Activated CD4-positive, alpha-beta memory T cell treated with anti-CD3 and anti-CD28 coated beads for 36 hours (primary cell): ENCODE results near the gene PLAGL2. TPM values are rescaled to one million over a fixed set of nuclear protein-coding genes. Genes with fewer than 3 reads are reported as not detected.
A peak's percentile ranks its signal among the peaks of the same experiment; 100 is the strongest.

Experiments
- CTCF ChIA-PET: fragments of 350-600 bp; sonication (Branson Sonifier 250); formaldehyde crosslinking; loops from one replicate; lab custom pipeline; 2021; ENCODE audit warnings: antibody characterized with exemption, inconsistent platforms; lab: Charles Lee
- POLR2A ChIA-PET: fragments of 350-600 bp; sonication (Branson Sonifier 250); formaldehyde crosslinking; loops from one replicate; lab custom pipeline; 2021; ENCODE audit warnings: antibody characterized with exemption; lab: Charles Lee
- DNase-seq: peaks from one replicate; pipeline ENCODE4 v3.0.0-alpha.2; 2020
- H3K27ac Mint-ChIP-seq: one replicate; pipeline ENCODE4 v1.8.0; 2021; ENCODE audit warnings: mixed read lengths
- H3K27me3 Mint-ChIP-seq: one replicate; pipeline ENCODE4 v1.8.0; 2021; ENCODE audit warnings: mixed read lengths
- H3K36me3 Mint-ChIP-seq: one replicate; pipeline ENCODE4 v1.8.0; 2021; ENCODE audit warnings: mixed read lengths
- H3K4me1 Mint-ChIP-seq: one replicate; pipeline ENCODE4 v1.8.0; 2021; ENCODE audit warnings: low read depth, mixed read lengths
- H3K4me3 Mint-ChIP-seq: one replicate; pipeline ENCODE4 v1.8.0; 2021; ENCODE audit warnings: mild to moderate bottlenecking, mixed read lengths
- H3K9me3 Mint-ChIP-seq: one replicate; pipeline ENCODE4 v1.8.0; 2021; ENCODE audit warnings: mixed read lengths
- intact Hi-C: fragments of 100-400 bp; cut with micrococcal nuclease; formaldehyde crosslinking; loops from one replicate; pipeline ENCODE4 v1.15.1; 2023
- total RNA-seq, 2 experiments: library from RNA; stranded (reverse); gene quantifications; one replicate each; pipeline ENCODE4 v1.2.3, GENCODE V29; 2021

PLAGL2 gene
- total RNA-seq, 2 experiments from 2014 or later: 93.9 to 95.6 TPM

- H3K4me1 Mint-ChIP-seq: no peaks in the 10 kb centered on the region
- peaks cover 40% of the 10 kb centered on the region for H3K36me3 Mint-ChIP-seq
- H3K9me3 Mint-ChIP-seq: no peaks in the 10 kb centered on the region
- ChIA-PET CTCF (no interaction called here), POLR2A (no interaction called here)
- H3K4me3 Mint-ChIP-seq: no peak overlapping the region
- H3K27ac Mint-ChIP-seq: no peak overlapping the region
- DNase-seq: no peak
- intact Hi-C loops: no loop called here
- no peaks in the 10 kb centered on the region for H3K27me3 Mint-ChIP-seq
These were observed 41.6 kb downstream of the PLAGL2 start for GRCh38 chr20:32165836-32166545.

- H3K9me3 Mint-ChIP-seq: no peaks in the 10 kb centered on the region
- no peak overlapping the region for H3K27ac Mint-ChIP-seq
- no peaks in the 10 kb centered on the region for H3K27me3 Mint-ChIP-seq
- intact Hi-C loops: no loop called here
- H3K4me3 Mint-ChIP-seq: no peak overlapping the region
- H3K4me1 Mint-ChIP-seq: no peaks in the 10 kb centered on the region
- ChIA-PET CTCF (no interaction called here), POLR2A (no interaction called here)
- DNase-seq: no peak
- H3K36me3 Mint-ChIP-seq: peaks cover 44% of the 10 kb centered on the region
These were observed 42.4 kb downstream of the PLAGL2 start for GRCh38 chr20:32164984-32165735.

- no peaks in the 10 kb centered on the region for H3K9me3 Mint-ChIP-seq
- H3K27ac Mint-ChIP-seq: no peak overlapping the region
- no peaks in the 10 kb centered on the region for H3K27me3 Mint-ChIP-seq
- no peak for DNase-seq
- H3K4me1 Mint-ChIP-seq: peaks cover 3% of the 10 kb centered on the region
- H3K36me3 Mint-ChIP-seq: peaks cover 47% of the 10 kb centered on the region
- intact Hi-C loops: no loop called here
- POLR2A ChIA-PET: no interaction called here
- CTCF ChIA-PET: no interaction called here
- no peak overlapping the region for H3K4me3 Mint-ChIP-seq
These were observed 43.6 kb downstream of the PLAGL2 start for GRCh38 chr20:32163951-32164350.

GRCh38 chr20:32162351-32162750 lies 45.2 kb downstream of the PLAGL2 start:
- H3K9me3 Mint-ChIP-seq: no peaks in the 10 kb centered on the region

DNA sequence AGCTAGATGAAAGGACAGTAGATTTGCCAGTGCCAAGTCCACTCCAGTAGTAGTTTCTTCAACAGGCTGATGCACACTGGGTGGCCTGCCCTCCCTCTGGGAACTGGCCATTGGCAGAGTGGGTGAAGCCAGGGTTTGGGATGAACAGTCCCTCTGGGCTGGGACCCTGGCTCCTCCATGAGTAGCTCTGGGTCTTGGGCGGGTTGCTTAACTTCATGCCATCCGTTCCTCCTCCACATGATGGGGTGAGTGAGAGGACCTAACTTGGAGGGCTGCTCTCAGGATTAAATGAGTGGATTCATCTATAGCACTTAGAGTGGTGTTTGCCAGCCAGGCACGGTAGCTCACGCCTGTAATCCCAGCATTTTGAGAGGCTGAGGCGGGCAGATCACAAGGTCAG lies 47.2 kb downstream of the PLAGL2 start:
- intact Hi-C loops: no loop called here

More at GRCh38 chr20:32162351-32162750, 45.2 kb downstream of the PLAGL2 start:
- intact Hi-C loops: no loop called here
- ChIA-PET POLR2A (no interaction called here), CTCF (no interaction called here)
- H3K27ac Mint-ChIP-seq: no peak overlapping the region
- H3K36me3 Mint-ChIP-seq: peaks cover 59% of the 10 kb centered on the region
- H3K4me3 Mint-ChIP-seq: no peak overlapping the region
- no peaks in the 10 kb centered on the region for H3K27me3 Mint-ChIP-seq
- no peak for DNase-seq
- peaks cover 7% of the 10 kb centered on the region for H3K4me1 Mint-ChIP-seq

GRCh38 chr20:32159766-32160221 lies 47.7 kb downstream of the PLAGL2 start:
- intact Hi-C loops: loop anchor here (5.0 kb wide), 1 partner anchor 43 kb away; no protein-coding TSS in a partner anchor
- DNase-seq: no peak

More for the DNA sequence above, 47.2 kb downstream of the PLAGL2 start:
- no peaks in the 10 kb centered on the region for H3K9me3 Mint-ChIP-seq
- ChIA-PET POLR2A (no interaction called here), CTCF (no interaction called here)
- no peak overlapping the region for H3K4me3 Mint-ChIP-seq
- H3K4me1 Mint-ChIP-seq: peaks cover 7% of the 10 kb centered on the region
- no peak for DNase-seq
- H3K36me3 Mint-ChIP-seq: peaks cover 51% of the 10 kb centered on the region
- H3K27ac Mint-ChIP-seq: peak overlapping the region; percentile 23
- H3K27me3 Mint-ChIP-seq: no peaks in the 10 kb centered on the region

GRCh38 chr20:32158943-32159660 lies 48.4 kb downstream of the PLAGL2 start:
- POLR2A ChIA-PET: interaction anchor here (0.7 kb wide), 1 partner anchor 31 kb away, joined by 3 read pairs; no protein-coding TSS in a partner anchor
- DNase-seq: peak; percentile 42
- peak overlapping the region; percentile 71 for H3K27ac Mint-ChIP-seq
- H3K4me3 Mint-ChIP-seq: no peak overlapping the region
- H3K4me1 Mint-ChIP-seq: peaks cover 10% of the 10 kb centered on the region
- H3K36me3 Mint-ChIP-seq: peaks cover 48% of the 10 kb centered on the region
- H3K9me3 Mint-ChIP-seq: no peaks in the 10 kb centered on the region
- intact Hi-C loops: loop anchor here (5.0 kb wide), 1 partner anchor 43 kb away; no protein-coding TSS in a partner anchor
- no peaks in the 10 kb centered on the region for H3K27me3 Mint-ChIP-seq
- CTCF ChIA-PET: no interaction called here

More at GRCh38 chr20:32159766-32160221, 47.7 kb downstream of the PLAGL2 start:
- ChIA-PET POLR2A (interaction anchor here (0.7 kb wide), 1 partner anchor 30 kb away, joined by 3 read pairs; no protein-coding TSS in a partner anchor), CTCF (no interaction called here)
- Mint-ChIP-seq H3K4me3 (no peak overlapping the region), H3K9me3 (no peaks in the 10 kb centered on the region), H3K27ac (peak overlapping the region; percentile 23), H3K36me3 (peaks cover 53% of the 10 kb centered on the region), H3K27me3 (no peaks in the 10 kb centered on the region), H3K4me1 (peaks cover 10% of the 10 kb centered on the region)

DNA sequence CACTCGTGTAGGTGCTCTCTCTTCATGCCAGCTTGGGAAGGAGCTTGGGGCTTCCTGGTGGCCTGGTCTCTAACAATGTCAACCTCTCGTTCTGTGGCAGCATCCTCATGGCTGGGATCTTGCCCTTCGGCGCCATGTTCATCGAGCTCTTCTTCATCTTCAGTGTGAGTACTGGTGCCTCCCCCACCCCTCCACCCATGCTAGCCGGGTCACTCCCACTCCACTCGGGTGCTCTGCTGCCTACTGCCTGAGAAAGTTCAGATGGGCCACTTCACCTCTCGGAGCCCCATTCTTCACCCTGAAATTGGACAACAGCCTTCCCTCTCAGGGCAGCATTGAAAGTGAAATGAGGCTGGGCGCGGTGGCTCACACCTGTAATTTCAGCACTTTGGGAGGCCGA lies 49.2 kb downstream of the PLAGL2 start:
- POLR2A ChIA-PET: no interaction called here
- H3K4me1 Mint-ChIP-seq: peaks cover 10% of the 10 kb centered on the region
- H3K27me3 Mint-ChIP-seq: no peaks in the 10 kb centered on the region
- no peak for DNase-seq
- CTCF ChIA-PET: no interaction called here
- no peak overlapping the region for H3K4me3 Mint-ChIP-seq
- intact Hi-C loops: loop anchor here (5.0 kb wide), 1 partner anchor 44 kb away; no protein-coding TSS in a partner anchor
- peaks cover 47% of the 10 kb centered on the region for H3K36me3 Mint-ChIP-seq
- no peaks in the 10 kb centered on the region for H3K9me3 Mint-ChIP-seq
- H3K27ac Mint-ChIP-seq: peak overlapping the region; percentile 13

- H3K27me3 Mint-ChIP-seq: no peaks in the 10 kb centered on the region
- H3K27ac Mint-ChIP-seq: no peak overlapping the region
- intact Hi-C loops: loop anchor here (5.0 kb wide), 1 partner anchor 45 kb away; no protein-coding TSS in a partner anchor
- H3K4me1 Mint-ChIP-seq: peaks cover 10% of the 10 kb centered on the region
- H3K9me3 Mint-ChIP-seq: no peaks in the 10 kb centered on the region
- CTCF ChIA-PET: no interaction called here
- no peak overlapping the region for H3K4me3 Mint-ChIP-seq
- DNase-seq: no peak
- peaks cover 48% of the 10 kb centered on the region for H3K36me3 Mint-ChIP-seq
- POLR2A ChIA-PET: no interaction called here
These were observed 49.9 kb downstream of the PLAGL2 start for GRCh38 chr20:32157611-32158010.

GRCh38 chr20:32155017-32155981 lies 52.2 kb downstream of the PLAGL2 start:
- Mint-ChIP-seq H3K9me3 (no peaks in the 10 kb centered on the region), H3K4me1 (peaks cover 10% of the 10 kb centered on the region), H3K27me3 (no peaks in the 10 kb centered on the region), H3K4me3 (no peak overlapping the region), H3K27ac (peak overlapping the region; percentile 33), H3K36me3 (peaks cover 45% of the 10 kb centered on the region)
- intact Hi-C loops: loop anchor here (5.0 kb wide), 1 partner anchor 47 kb away; no protein-coding TSS in a partner anchor
- DNase-seq: peak; percentile 46
- ChIA-PET POLR2A (no interaction called here), CTCF (interaction anchor here (0.7 kb wide), 1 partner anchor 133 kb away, joined by 3 read pairs; no protein-coding TSS in a partner anchor)

GRCh38 chr20:32153771-32154170 lies 53.8 kb downstream of the PLAGL2 start:
- Mint-ChIP-seq H3K4me3 (no peak overlapping the region), H3K27me3 (no peaks in the 10 kb centered on the region), H3K27ac (no peak overlapping the region), H3K9me3 (no peaks in the 10 kb centered on the region), H3K36me3 (peaks cover 48% of the 10 kb centered on the region), H3K4me1 (peaks cover 6% of the 10 kb centered on the region)
- intact Hi-C loops: no loop called here
- CTCF ChIA-PET: no interaction called here
- POLR2A ChIA-PET: no interaction called here
- no peak for DNase-seq
